ENCODE measurements around the gene TRIM40.
A peak's percentile ranks its signal among the peaks of the same experiment; 100 is the strongest.

The TRIM40 gene

DNA sequence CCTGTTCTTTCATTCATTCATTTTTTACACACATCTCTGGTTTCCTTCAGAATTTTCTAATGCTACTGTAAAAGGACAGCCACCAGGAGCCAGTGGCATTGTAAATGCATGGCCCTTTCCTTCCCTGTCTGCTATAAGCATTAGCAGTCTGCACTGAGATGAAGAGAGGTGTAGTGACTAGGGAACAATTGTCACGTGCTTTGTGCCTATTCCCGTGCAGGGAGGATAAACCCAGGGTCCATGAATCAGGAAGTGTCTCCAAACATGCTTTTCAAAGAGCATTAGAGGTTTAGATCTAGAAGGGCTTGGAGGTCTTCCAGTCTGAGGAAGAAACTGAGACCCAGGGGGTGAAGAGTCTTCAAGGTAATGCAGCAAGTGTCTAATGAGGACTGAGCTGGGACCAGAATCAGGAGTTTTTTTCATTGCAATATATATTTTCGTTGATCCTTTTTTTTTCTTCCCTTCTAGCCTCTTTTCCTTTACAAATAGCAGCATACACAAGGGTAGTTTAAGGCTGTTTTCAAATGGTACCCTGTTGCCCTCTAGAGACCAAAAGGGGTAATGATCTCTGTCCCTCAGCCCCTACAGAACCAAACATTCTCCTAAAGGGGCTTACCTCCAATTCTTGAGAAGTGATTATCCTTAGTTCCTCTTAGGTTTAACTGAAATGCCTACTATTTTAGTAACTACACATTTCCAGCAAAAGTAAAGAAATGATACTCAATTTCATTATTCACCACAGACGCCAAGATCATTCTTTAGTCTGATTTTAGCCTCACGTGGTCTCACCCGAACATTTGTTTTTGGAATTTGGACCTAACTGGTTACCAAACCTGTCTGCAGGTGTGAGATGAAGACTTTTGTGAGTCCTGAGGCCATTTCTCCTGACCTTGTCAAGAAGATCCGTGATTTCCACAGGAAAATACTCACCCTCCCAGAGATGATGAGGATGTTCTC, 34.0 kb downstream of the TRIM40 start:
- H3K27ac ChIP-seq = no peak overlapping the region
- no peak for TF ChIP-seq ZFX (IDR thresholded peaks at IDR 0.05; ENCODE audit: borderline replicate concordance)
- TF ChIP-seq, protein P1, sequence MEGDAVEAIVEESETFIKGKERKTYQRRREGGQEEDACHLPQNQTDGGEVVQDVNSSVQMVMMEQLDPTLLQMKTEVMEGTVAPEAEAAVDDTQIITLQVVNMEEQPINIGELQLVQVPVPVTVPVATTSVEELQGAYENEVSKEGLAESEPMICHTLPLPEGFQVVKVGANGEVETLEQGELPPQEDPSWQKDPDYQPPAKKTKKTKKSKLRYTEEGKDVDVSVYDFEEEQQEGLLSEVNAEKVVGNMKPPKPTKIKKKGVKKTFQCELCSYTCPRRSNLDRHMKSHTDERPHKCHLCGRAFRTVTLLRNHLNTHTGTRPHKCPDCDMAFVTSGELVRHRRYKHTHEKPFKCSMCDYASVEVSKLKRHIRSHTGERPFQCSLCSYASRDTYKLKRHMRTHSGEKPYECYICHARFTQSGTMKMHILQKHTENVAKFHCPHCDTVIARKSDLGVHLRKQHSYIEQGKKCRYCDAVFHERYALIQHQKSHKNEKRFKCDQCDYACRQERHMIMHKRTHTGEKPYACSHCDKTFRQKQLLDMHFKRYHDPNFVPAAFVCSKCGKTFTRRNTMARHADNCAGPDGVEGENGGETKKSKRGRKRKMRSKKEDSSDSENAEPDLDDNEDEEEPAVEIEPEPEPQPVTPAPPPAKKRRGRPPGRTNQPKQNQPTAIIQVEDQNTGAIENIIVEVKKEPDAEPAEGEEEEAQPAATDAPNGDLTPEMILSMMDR (IDR thresholded peaks at IDR 0.05) = peak; percentile 85

DNA sequence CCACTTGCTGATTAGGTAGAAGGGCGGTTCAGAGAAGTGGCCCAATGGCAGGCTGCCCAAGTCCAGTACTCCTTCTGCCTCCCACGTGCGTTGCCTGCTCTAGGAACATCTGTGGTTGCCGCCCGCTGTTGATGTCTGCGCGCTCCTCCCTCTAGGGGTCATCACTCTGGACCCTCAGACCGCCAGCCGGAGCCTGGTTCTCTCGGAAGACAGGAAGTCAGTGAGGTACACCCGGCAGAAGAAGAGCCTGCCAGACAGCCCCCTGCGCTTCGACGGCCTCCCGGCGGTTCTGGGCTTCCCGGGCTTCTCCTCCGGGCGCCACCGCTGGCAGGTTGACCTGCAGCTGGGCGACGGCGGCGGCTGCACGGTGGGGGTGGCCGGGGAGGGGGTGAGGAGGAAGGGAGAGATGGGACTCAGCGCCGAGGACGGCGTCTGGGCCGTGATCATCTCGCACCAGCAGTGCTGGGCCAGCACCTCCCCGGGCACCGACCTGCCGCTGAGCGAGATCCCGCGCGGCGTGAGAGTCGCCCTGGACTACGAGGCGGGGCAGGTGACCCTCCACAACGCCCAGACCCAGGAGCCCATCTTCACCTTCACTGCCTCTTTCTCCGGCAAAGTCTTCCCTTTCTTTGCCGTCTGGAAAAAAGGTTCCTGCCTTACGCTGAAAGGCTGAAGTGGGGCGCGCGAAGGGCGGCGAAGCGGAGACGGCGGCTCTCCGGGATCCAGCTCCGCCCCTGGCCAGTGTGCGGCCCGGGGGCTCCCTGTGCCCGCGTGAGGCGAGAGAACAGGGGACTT, 35.9 kb downstream of the TRIM40 start:
- no peak overlapping the region for H3K27ac ChIP-seq
- TF ChIP-seq, protein P1 (IDR thresholded peaks at IDR 0.05) = no peak
- TF ChIP-seq ZFX (IDR thresholded peaks at IDR 0.05; ENCODE audit: borderline replicate concordance) = no peak

DNA sequence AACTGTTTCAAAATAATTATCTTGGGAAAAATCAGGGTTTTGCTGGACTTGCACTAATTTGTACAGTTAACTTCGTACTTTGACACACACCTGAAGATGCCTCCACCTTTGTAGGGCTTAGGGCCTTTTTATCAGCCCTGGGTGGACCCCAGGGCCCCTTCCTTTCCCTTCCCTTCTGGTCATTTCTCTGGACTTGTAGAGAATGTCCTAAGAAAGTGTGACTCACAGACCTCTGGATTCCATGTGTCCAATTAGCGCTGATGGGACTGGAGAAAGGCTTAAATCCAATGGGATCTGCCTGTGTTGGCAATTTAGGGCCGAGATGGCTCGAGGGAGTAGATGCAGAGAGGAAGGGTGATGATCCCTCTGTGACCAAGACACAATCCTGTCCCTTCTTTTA, 36.7 kb downstream of the TRIM40 start:
- TF ChIP-seq, protein P1 (IDR thresholded peaks at IDR 0.05) = no peak
- no peak for TF ChIP-seq ZFX (IDR thresholded peaks at IDR 0.05; ENCODE audit: borderline replicate concordance)
- H3K27ac ChIP-seq = no peak overlapping the region

DNA sequence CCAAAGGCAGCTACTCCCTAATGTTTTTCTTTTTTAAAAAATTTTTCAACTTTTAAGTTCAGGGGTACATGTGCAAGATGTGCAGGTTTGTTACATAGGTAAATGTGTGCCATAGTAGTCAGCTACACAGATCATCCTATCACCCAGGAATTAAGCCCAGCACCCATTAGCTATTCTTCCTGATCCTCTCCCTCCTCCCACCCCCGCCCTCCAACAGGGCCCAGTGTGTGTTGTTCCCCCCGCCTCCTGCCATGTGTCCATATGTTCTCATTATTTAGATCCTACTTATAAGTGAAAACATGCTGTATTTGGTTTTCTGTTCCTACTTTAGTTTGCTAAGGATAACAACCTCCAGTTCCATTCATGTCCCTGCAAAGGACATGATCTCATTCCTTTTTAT, 39.8 kb downstream of the TRIM40 start:
- H3K27ac ChIP-seq = no peak overlapping the region
- TF ChIP-seq, protein P1 (IDR thresholded peaks at IDR 0.05) = no peak
- TF ChIP-seq ZFX (IDR thresholded peaks at IDR 0.05; ENCODE audit: borderline replicate concordance) = no peak

DNA sequence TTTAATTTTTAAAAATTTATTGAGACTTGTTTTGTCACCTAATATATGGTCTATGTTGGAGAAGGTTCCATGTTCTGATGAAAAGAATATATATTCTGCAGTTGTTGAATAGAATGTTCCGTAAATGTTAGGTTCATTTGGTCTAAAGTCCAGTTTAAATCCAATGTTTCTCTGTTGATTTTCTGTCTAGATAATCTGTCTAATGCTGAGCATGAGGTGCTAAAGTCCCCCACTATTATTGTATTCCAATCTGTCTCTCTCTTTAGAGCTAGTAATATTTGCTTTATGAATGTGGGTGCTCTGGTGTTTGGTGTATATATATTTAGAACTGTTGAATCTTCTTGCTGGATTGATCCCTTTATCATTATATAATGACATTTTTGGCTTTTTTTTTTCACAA, 42.9 kb downstream of the TRIM40 start:
- no peak overlapping the region for H3K27ac ChIP-seq
- no peak for TF ChIP-seq ZFX (IDR thresholded peaks at IDR 0.05; ENCODE audit: borderline replicate concordance)
- TF ChIP-seq, protein P1 (IDR thresholded peaks at IDR 0.05) = no peak

DNA sequence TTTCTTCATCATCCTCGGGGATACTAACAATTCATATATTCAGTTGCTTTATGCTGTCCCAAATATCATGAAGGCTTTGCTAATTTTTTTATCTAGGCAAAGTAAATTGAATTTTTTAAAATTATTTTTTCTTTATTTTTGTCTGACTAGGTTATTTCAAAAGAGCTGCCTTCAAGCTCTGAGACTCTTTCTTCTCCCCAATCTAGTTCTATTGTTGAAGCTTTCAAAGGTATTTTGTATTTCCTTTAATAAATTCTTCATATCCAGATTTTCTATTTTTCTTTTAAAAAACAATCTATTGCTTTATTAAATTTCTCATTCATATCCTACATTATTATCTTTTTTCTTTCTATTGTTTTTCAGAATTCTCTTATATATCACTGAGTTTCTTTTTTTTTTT, 44.2 kb downstream of the TRIM40 start:
- H3K27ac ChIP-seq = no peak overlapping the region
- no peak for TF ChIP-seq ZFX (IDR thresholded peaks at IDR 0.05; ENCODE audit: borderline replicate concordance)
- TF ChIP-seq, protein P1 (IDR thresholded peaks at IDR 0.05) = no peak
